Skin epidermis (tissue), 12 donors: Measurements from ENCODE around the gene MARCHF9.
A peak's percentile ranks its signal among the peaks of the same experiment; 100 is the strongest.

Source experiments
- H3K27ac ChIP-seq, 21 experiments: fragments of 200-600 bp; sonication (generic) in 11 of 21; one replicate each; pipeline ENCODE4 v1.5.0; 2020; ENCODE audit warnings: mild to moderate bottlenecking in 3 of 21, inconsistent platforms in 2 of 21, moderate library complexity in 2 of 21
- H3K4me3 ChIP-seq, 7 experiments: fragments of 200-600 bp; sonication (generic) in 2 of 7; one replicate each; pipeline ENCODE4 v1.5.0; 2020; ENCODE audit warnings: inconsistent platforms in 2 of 7, mild to moderate bottlenecking in 2 of 7, moderate library complexity in 1 of 7

The MARCHF9 gene

DNA sequence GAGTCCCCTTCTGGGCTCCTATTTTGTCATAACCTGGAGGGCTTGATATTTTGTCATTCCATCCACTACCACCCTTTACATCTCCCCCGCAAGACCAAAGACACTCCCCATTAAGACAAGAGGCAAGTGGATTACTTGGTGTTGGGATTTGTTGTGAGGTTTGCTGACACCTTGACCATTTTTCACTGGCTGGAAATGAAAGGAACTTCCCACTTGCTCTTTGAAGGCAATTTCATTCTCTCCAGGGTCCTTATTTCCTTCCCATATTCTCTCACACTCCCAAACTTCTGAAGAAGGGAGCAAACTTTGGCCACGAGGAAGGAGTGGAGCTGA is 31.3 kb upstream of the MARCHF9 start:
- H3K4me3 ChIP-seq = no peak overlapping the region

GRCh38 chr12:57724003-57724935 is 30.6 kb upstream of the MARCHF9 start:
- H3K27ac ChIP-seq = no peak overlapping the region

More for the DNA sequence above, 31.3 kb upstream of the MARCHF9 start:
- H3K27ac ChIP-seq = no peak overlapping the region

DNA sequence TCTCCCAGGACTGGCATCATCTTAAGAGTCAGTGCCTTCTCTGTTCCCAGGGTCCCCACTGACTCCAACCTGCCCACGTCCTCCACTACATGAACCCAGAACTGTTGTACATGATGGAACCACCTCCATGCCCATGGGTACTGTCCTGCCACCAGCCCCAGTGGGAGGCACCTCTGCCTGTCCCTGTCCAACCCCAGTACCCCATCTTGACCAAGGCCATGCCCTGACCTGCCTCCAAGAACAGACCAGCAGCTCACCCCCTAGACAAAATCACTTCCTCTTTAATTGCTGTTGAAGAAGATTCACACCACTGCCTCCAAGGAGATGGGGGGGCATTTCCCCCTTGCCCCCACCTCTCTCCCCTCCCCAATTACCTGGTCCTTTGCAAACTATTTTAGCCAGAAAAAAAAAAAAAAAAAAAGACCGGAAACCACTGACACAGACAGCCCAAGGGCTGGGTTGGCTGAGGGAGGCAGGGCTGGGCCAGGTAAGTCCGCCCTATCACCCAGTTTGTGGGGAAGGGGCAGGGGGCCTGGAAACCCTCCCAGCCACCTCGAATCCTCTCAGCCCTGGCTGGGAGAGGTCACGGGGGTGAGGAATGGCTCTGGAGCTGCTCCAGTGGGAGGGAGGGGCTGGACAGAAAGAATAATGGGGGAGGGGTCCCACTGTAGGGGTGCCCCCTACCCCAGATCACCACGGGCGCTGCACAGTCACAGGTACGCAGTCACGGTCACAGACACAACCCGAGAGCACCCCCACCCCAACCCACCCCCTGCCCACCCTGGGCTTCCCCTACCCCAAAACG is 29.8 kb upstream of the MARCHF9 start:
- peak overlapping the region in 2 of 7 experiments; percentile 67 to 70 for H3K4me3 ChIP-seq

More at GRCh38 chr12:57724003-57724935, 30.6 kb upstream of the MARCHF9 start:
- no peak overlapping the region for H3K4me3 ChIP-seq

DNA sequence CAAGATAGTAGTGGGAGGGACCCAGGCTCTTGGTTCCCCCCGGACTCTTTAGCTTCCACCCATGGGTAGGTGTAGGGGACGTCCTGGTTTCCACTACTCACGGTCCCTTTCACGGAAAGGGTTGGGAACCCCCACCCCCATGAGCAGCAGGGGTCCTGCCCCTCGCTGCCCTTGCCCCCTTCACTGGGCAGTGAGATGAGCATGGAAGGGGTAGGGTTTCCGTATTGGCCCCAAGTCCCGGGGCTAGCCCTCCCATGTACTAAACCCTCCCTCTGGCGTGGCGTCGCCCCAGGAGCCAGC is 29.1 kb upstream of the MARCHF9 start:
- H3K27ac ChIP-seq = peak overlapping the region in 19 of 21 experiments; percentile 65 to 90 (median 80)
- H3K4me3 ChIP-seq = peak overlapping the region; percentile 43 to 70 (median 61)

More for the DNA sequence above, 29.8 kb upstream of the MARCHF9 start:
- no peak overlapping the region for H3K27ac ChIP-seq

DNA sequence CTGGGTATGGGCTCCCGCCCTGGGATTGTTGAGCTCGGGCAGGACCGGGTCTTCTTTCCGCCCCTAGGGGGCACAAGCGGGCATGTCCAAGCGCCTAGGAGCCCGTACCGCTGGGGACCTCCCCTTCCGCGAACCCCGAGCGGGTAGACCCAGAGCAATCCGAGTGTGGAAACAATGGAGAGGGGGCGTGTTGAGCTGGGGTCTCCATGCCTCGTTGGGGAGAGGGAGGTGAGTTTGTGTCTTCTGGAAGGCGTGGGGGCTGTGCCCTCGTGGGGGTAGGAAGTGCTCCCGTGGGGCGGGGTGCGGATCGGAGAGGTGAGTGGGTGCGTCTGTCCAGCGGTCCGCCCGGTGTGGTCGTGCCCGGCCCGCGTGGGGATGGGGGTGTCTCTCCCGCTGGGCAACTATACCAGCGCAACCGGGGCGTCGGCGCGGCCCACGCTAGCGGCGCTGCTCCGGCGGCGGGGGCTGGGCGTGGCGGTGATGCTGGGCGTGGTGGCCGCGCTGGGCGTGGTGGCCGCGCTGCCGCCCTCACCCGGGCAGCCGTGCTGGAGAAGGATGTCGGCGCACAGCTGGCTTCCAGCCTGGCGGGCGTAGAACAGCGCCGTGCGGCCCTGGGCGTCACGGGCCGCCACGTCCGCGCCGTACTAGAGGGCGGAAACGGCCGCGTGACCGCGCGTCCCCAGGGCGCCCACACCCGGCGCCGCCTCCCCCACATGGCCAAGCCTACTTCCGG is 28.6 kb upstream of the MARCHF9 start:
- peak overlapping the region; percentile 12 to 90 (median 77) for H3K27ac ChIP-seq
- peak overlapping the region; percentile 43 to 70 (median 61) for H3K4me3 ChIP-seq

GRCh38 chr12:57726884-57727757 is 27.8 kb upstream of the MARCHF9 start:
- H3K4me3 ChIP-seq = peak overlapping the region; percentile 43 to 70 (median 61)
- peak overlapping the region; percentile 12 to 90 (median 77) for H3K27ac ChIP-seq

DNA sequence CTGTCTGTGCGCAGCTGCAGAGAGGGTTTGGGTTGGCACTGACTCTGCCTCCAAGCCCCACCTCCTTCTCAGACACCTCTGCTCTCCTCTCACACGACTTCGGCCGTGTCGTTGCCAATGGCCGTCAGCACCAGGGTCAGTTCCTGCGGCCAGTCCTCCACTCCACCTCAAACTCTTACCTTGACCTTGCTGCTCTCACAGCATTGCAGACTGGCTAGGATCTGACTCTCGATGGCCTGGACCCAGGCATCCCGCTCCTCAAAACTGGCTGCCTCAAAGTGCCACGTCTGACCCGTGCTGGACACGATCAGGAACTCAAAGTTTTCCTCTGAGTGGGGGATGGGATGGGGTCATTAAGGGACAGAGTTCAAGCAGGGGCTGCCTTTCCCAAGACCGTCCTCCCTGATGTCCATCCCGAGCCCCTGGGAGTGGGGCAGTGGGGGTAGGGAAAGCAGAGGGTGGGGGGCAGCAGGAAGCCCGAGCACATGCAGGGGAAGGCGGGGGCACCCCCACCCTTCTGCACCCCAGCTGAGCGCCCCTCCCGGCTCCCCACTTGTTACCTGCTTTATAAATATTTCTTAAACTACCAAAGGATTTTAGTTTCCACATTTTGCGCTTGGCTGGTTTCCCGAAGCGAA is 27.0 kb upstream of the MARCHF9 start:
- Histone ChIP-seq H3K4me3 (no peak overlapping the region), H3K27ac (no peak overlapping the region)

- H3K4me3 ChIP-seq = no peak overlapping the region
- no peak overlapping the region for H3K27ac ChIP-seq
Measured at GRCh38 chr12:57729321-57729844, 25.5 kb upstream of the MARCHF9 start.

GRCh38 chr12:57730336-57731067 is 24.4 kb upstream of the MARCHF9 start:
- H3K27ac ChIP-seq = no peak overlapping the region
- H3K4me3 ChIP-seq = no peak overlapping the region

- no peak overlapping the region for H3K27ac ChIP-seq
- no peak overlapping the region for H3K4me3 ChIP-seq
Measured at GRCh38 chr12:57731411-57732080, 23.4 kb upstream of the MARCHF9 start.

DNA sequence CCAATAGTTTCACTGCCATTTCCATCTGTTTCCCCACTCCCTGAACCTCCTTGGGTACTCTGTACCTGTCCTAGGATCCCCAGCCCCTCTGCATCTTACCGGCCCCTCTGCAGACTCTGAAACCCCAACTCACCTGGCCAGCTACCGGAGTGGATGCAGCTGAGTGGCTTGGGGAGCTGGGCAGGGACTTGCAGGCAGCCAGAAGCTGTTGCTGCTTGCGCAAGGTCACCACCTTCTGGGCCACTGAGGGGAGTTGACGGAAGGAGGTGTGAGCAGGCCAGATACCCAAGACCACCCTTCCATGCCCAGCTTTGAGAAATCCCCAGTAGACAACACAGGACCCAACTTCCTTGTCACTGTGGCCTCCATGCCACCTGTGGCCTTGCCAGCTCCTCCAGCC is 22.6 kb upstream of the MARCHF9 start:
- Histone ChIP-seq H3K4me3 (no peak overlapping the region), H3K27ac (no peak overlapping the region)

GRCh38 chr12:57732726-57733593 is 21.9 kb upstream of the MARCHF9 start:
- Histone ChIP-seq H3K4me3 (no peak overlapping the region), H3K27ac (no peak overlapping the region)

DNA sequence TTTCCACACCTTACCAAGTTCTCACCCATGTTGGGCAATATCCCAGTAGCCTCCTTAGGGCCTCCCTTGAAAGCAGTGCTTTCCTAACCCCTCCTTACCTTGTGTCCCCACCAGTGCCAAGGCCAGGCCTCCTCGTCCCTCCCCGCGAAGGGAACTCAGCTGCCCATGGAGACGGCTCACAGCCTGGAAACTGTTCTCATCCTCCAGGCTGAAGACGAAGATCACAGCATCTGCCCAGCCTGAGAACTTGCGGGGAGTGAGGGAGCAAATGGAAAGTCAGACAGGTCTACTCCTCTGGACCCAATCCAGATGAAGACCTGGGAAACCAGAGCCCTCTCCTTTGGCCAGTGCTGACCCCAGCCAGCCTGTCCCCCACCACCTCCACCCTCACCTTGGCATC is 21.0 kb upstream of the MARCHF9 start:
- no peak overlapping the region for H3K27ac ChIP-seq
- H3K4me3 ChIP-seq = no peak overlapping the region

DNA sequence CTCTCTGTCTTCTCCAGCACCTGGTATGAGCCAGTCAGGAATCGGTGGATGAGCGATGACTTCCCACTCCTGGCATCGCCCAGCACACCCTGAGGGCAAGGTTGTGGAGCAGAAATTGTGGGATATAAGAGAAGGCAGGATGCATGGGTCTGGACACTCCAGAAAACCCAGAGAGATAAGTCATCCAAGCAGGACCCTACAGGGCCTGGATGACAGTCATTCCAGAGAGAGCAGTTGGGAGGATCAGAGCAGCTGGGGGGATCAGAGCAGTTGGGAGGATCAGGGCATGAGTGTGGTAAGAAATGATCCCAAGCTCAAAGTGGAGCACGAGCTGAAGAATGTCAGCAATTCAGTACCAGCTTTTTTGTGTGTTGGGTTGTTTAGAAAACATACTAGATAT is 20.3 kb upstream of the MARCHF9 start:
- Histone ChIP-seq H3K27ac (no peak overlapping the region), H3K4me3 (no peak overlapping the region)

GRCh38 chr12:57735198-57735855 is 19.6 kb upstream of the MARCHF9 start:
- Histone ChIP-seq H3K4me3 (no peak overlapping the region), H3K27ac (no peak overlapping the region)
